K562 (cell line): ENCODE results near the gene MAP3K20.

Experiments
- CSDE1 ChIP-seq, 2 experiments: fragments of 450-650 bp; IDR thresholded peaks; 2 replicates each; pipeline ENCODE4 v1.6.1; 2016; ENCODE audit warnings: mild to moderate bottlenecking in 1 of 2
- CTCF ChIP-seq, 3 experiments: IDR thresholded peaks in 2 of 3; conservative IDR thresholded peaks in 1 of 3; 2 replicates each; pipeline ENCODE4 v1.5.1; 2011 to 2012; ENCODE audit warnings: low read length in 3 of 3, mild to moderate bottlenecking in 3 of 3, control low read depth in 2 of 3, improper control_type of control experiment in 1 of 3, inconsistent platforms in 1 of 3, low read depth in 1 of 3, mixed read lengths in 1 of 3, moderate library complexity in 1 of 3; ENCODE audit not compliant: insufficient read depth in 2 of 3
- KAT7 ChIP-seq: sonication (generic); formaldehyde crosslinking; IDR thresholded peaks from 2 replicates; pipeline ENCODE4 v1.8.0; 2022; ENCODE audit warnings: missing genetic modification reagents, mild to moderate bottlenecking, borderline replicate concordance
- SREBF2 ChIP-seq: sonication (generic); formaldehyde crosslinking; IDR thresholded peaks from 2 replicates; pipeline ENCODE4 v1.4.0; 2020; ENCODE audit warnings: mild to moderate bottlenecking, missing genetic modification reagents
- XRCC5 ChIP-seq: fragments of 200-400 bp; formaldehyde crosslinking; IDR thresholded peaks from 2 replicates; pipeline ENCODE4 v1.6.1; 2017; ENCODE audit warnings: low read depth, mild to moderate bottlenecking, low read length
- ZNF184 ChIP-seq: sonication (generic); formaldehyde crosslinking; IDR thresholded peaks from 2 replicates; pipeline ENCODE4 v1.5.0; 2020; ENCODE audit warnings: missing genetic modification reagents
- ZNF232 ChIP-seq: sonication (generic); formaldehyde crosslinking; IDR thresholded peaks from 2 replicates; pipeline ENCODE4 v1.8.0; 2022; ENCODE audit warnings: mild to moderate bottlenecking, missing genetic modification reagents
- ZNF318 ChIP-seq, 2 experiments: fragments of 450-650 bp; IDR thresholded peaks; 2 replicates each; pipeline ENCODE4 v1.6.1; 2016; ENCODE audit warnings: mild to moderate bottlenecking in 2 of 2, borderline replicate concordance in 1 of 2, low read depth in 1 of 2, moderate library complexity in 1 of 2

GRCh38 chr2:173094731-173095130 is 19.1 kb downstream of the MAP3K20 start:
- no peak for TF ChIP-seq CTCF (IDR thresholded peaks at IDR 0.05 in 2 of 3, conservative IDR thresholded peaks at IDR 0.05 in 1 of 3; ENCODE audit: insufficient read depth in 2 of 3, low read depth in 1 of 3, low read length in 3 of 3)
- TF ChIP-seq ZNF318 (IDR thresholded peaks at IDR 0.05; ENCODE audit: borderline replicate concordance in 1 of 2, low read depth in 1 of 2): no peak
- TF ChIP-seq KAT7: no peak
- no peak for TF ChIP-seq SREBF2 (CRISPR knock-in tag)
- TF ChIP-seq ZNF184 (CRISPR knock-in tag): no peak
- no peak for TF ChIP-seq ZNF232 (CRISPR knock-in tag)
- no peak for TF ChIP-seq XRCC5
- no peak for TF ChIP-seq CSDE1 (IDR thresholded peaks at IDR 0.05)
